OCI-LY7 (cell line): ENCODE measurements around the gene AFG3L2.

ENCODE experiments used
- CTCF ChIP-seq: fragments of 200-600 bp; sonication (generic); conservative IDR thresholded peaks from 2 replicates; pipeline ENCODE4 v1.5.1; 2014; ENCODE audit warnings: mild to moderate bottlenecking, antibody characterized with exemption, low read length, moderate library complexity, mixed read lengths
- EZH2phosphoT487 ChIP-seq: fragments of 200-600 bp; sonication (generic); IDR thresholded peaks from 2 replicates; pipeline ENCODE4 v1.6.1; 2018; ENCODE audit warnings: low read depth, borderline replicate concordance, mild to moderate bottlenecking, mixed run types, antibody characterized with exemption, low read length, moderate library complexity, mixed read lengths

GRCh38 chr18:12308386-12309100, 68.5 kb downstream of the AFG3L2 start:
- TF ChIP-seq CTCF (no peak), EZH2phosphoT487 (no peak)
